ENCODE measurements around the gene ZNF621. TPM values are rescaled to one million over a fixed set of nuclear protein-coding genes. Genes with fewer than 3 reads are reported as not detected.

The ZNF621 gene
- total and polyA plus RNA-seq, 9 of the 15 experiments (the other 6 are each of a cell fraction or from before 2014, with no cell fraction given), result 4.7 to 28.9 (median 20.6) TPM

DNA sequence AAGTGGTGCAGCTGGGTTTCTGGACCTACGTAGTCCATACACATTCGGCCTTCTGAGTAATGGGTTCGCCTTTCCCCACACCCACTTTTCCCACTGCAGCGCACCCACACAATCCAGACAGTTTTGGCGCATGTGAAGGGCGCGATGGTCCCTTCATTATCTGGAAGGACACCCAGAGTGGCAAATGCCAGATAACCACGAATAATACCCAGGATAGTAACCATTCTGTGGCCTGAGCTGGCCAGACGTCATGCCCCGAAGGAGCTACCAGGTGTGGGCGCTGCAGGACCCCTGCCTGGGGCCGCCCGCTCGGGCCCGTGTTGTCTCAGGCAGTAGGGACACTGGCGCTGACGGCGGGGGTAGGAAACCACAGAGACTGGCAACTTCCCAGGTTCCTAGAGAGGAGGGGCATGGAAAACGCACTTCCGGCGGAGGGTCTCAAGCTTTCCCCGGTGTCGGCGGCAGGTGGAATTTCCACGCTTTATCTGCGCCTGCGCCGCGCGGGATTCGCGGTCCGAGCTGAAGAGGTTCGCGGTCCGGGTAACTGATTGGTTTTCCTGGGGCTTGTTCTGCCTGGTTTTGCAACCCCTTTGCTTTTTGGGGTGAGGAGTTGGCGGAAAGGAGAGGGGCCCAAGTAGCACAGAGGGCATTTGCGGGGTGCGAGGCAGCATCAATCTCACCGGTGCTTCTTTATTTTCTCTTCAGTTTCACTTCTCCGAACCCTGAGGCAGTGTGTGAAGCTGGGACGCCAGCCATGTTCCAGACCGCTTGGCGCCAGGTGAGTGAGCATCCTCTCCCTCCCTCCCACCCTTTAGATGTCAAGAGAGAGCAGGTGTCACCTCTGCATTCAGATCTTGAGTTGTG is 18.9 kb upstream of the ZNF621 start, which contains the start of gene ZNF620 (continued):
- TF ChIP-seq, protein P1, sequence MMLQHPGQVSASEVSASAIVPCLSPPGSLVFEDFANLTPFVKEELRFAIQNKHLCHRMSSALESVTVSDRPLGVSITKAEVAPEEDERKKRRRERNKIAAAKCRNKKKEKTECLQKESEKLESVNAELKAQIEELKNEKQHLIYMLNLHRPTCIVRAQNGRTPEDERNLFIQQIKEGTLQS (IDR thresholded peaks at IDR 0.05), result no peak
- TF ChIP-seq, protein P1 (CRISPR knock-in tag; conservative IDR thresholded peaks at IDR 0.05), result no peak
- TF ChIP-seq ZNF444 (CRISPR knock-in tag; IDR thresholded peaks at IDR 0.05) (no peak), NCOR1 (IDR thresholded peaks at IDR 0.05) (no peak; the same call in 1 of the 2 replicates), BMI1 (IDR thresholded peaks at IDR 0.05; ENCODE audit: low read length) (no peak), PTTG1 (tag; IDR thresholded peaks at IDR 0.05; ENCODE audit: low read depth) (no peak), CC2D1A (IDR thresholded peaks at IDR 0.05) (0 out of 2 replicates have a peak, but pooled peaks have one; percentile 25), SMARCA4 (IDR thresholded peaks at IDR 0.05) (peak; percentile 53; the same call in 1 of the 2 replicates), ZNF717 (CRISPR knock-in tag; IDR thresholded peaks at IDR 0.05) (no peak), RHOXF2B (CRISPR knock-in tag; conservative IDR thresholded peaks at IDR 0.05) (no peak), RFX1 (IDR thresholded peaks at IDR 0.05) (no peak), PRPF4 (IDR thresholded peaks at IDR 0.05; ENCODE audit: insufficient read depth, low read depth, low read length, poor library complexity, severe bottlenecking) (no peak), MCM2 (IDR thresholded peaks at IDR 0.05; ENCODE audit: low read depth) (no peak), SIN3A (IDR thresholded peaks at IDR 0.05; ENCODE audit: borderline replicate concordance in 2 of 2, control insufficient read depth in 1 of 2, low read depth in 2 of 2, low read length in 2 of 2) (no peak), SRSF1 (IDR thresholded peaks at IDR 0.05; ENCODE audit: low read depth, low read length) (no peak), ZNF143 (CRISPR knock-in tag; IDR thresholded peaks at IDR 0.05) (no peak), HIVEP1 (CRISPR knock-in tag; IDR thresholded peaks at IDR 0.05) (no peak), SAFB (IDR thresholded peaks at IDR 0.05; ENCODE audit: borderline replicate concordance, low read depth, low read length) (peak; percentile 24; the same call in 1 of the 2 replicates)
- TF ChIP-seq, protein P2, sequence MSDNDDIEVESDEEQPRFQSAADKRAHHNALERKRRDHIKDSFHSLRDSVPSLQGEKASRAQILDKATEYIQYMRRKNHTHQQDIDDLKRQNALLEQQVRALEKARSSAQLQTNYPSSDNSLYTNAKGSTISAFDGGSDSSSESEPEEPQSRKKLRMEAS (CRISPR knock-in tag; IDR thresholded peaks at IDR 0.05), result no peak
- TF ChIP-seq, protein P3, sequence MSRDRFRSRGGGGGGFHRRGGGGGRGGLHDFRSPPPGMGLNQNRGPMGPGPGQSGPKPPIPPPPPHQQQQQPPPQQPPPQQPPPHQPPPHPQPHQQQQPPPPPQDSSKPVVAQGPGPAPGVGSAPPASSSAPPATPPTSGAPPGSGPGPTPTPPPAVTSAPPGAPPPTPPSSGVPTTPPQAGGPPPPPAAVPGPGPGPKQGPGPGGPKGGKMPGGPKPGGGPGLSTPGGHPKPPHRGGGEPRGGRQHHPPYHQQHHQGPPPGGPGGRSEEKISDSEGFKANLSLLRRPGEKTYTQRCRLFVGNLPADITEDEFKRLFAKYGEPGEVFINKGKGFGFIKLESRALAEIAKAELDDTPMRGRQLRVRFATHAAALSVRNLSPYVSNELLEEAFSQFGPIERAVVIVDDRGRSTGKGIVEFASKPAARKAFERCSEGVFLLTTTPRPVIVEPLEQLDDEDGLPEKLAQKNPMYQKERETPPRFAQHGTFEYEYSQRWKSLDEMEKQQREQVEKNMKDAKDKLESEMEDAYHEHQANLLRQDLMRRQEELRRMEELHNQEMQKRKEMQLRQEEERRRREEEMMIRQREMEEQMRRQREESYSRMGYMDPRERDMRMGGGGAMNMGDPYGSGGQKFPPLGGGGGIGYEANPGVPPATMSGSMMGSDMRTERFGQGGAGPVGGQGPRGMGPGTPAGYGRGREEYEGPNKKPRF (IDR thresholded peaks at IDR 0.05; ENCODE audit: low read depth, low read length), result no peak
- TF ChIP-seq, protein P4, sequence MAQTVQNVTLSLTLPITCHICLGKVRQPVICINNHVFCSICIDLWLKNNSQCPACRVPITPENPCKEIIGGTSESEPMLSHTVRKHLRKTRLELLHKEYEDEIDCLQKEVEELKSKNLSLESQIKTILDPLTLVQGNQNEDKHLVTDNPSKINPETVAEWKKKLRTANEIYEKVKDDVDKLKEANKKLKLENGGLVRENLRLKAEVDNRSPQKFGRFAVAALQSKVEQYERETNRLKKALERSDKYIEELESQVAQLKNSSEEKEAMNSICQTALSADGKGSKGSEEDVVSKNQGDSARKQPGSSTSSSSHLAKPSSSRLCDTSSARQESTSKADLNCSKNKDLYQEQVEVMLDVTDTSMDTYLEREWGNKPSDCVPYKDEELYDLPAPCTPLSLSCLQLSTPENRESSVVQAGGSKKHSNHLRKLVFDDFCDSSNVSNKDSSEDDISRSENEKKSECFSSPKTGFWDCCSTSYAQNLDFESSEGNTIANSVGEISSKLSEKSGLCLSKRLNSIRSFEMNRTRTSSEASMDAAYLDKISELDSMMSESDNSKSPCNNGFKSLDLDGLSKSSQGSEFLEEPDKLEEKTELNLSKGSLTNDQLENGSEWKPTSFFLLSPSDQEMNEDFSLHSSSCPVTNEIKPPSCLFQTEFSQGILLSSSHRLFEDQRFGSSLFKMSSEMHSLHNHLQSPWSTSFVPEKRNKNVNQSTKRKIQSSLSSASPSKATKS (CRISPR knock-in tag; IDR thresholded peaks at IDR 0.05), result no peak
- TF ChIP-seq, protein P5, sequence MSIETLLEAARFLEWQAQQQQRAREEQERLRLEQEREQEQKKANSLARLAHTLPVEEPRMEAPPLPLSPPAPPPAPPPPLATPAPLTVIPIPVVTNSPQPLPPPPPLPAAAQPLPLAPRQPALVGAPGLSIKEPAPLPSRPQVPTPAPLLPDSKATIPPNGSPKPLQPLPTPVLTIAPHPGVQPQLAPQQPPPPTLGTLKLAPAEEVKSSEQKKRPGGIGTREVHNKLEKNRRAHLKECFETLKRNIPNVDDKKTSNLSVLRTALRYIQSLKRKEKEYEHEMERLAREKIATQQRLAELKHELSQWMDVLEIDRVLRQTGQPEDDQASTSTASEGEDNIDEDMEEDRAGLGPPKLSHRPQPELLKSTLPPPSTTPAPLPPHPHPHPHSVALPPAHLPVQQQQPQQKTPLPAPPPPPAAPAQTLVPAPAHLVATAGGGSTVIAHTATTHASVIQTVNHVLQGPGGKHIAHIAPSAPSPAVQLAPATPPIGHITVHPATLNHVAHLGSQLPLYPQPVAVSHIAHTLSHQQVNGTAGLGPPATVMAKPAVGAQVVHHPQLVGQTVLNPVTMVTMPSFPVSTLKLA (conservative IDR thresholded peaks at IDR 0.05), result peak in 1 of 2 experiments; percentile 59; a peak in 2 of 4 replicates
